ENCODE data around the gene COL28A1.
"Not testable (repeated sequence)": the region's sequence is repeated elsewhere in the genome, so short reads cannot be mapped to it uniquely, and the experiment has no call there.

COL28A1 gene

GRCh38 chr7:7414791-7415603 lies 120.7 kb downstream of the COL28A1 start:
- no peak for DNase-seq (ENCODE audit: low read depth, low spot score)

GRCh38 chr7:7408001-7408770 lies 127.5 kb downstream of the COL28A1 start:
- CTCF ChIA-PET: no interaction called here
- POLR2A ChIA-PET: no interaction called here
- no peak for DNase-seq (ENCODE audit: low read depth, low spot score)
- no peak for TF ChIP-seq CTCF (IDR thresholded peaks at IDR 0.05; ENCODE audit: insufficient read depth, low read length, missing control alignments)
- no peak overlapping the region for H3K4me3 ChIP-seq (ENCODE audit: low read depth, low read length)

More at GRCh38 chr7:7414791-7415603, 120.7 kb downstream of the COL28A1 start:
- H3K4me3 ChIP-seq (ENCODE audit: low read depth, low read length): no peak overlapping the region
- TF ChIP-seq CTCF (IDR thresholded peaks at IDR 0.05; ENCODE audit: insufficient read depth, low read length, missing control alignments): no peak
- CTCF ChIA-PET: interaction anchor here (2.4 to 14.7 kb wide), 2 partner anchors 126 to 311 kb away, joined by 8 to 160 read pairs; no protein-coding TSS in a partner anchor
- POLR2A ChIA-PET: no interaction called here

GRCh38 chr7:7405461-7405860 lies 130.2 kb downstream of the COL28A1 start:
- no peak overlapping the region for H3K4me3 ChIP-seq (ENCODE audit: low read depth, low read length)
- ChIA-PET POLR2A (no interaction called here), CTCF (interaction anchor here (3.1 kb wide), 1 partner anchor 18 kb away, joined by 7 read pairs; no protein-coding TSS in a partner anchor)
- TF ChIP-seq CTCF (IDR thresholded peaks at IDR 0.05; ENCODE audit: insufficient read depth, low read length, missing control alignments): no peak
- DNase-seq (ENCODE audit: low read depth, low spot score): no peak

- no peak for TF ChIP-seq CTCF (IDR thresholded peaks at IDR 0.05; ENCODE audit: insufficient read depth, low read length, missing control alignments)
- POLR2A ChIA-PET: no interaction called here
- H3K4me3 ChIP-seq (ENCODE audit: low read depth, low read length): no peak overlapping the region
- CTCF ChIA-PET: no interaction called here
- no peak for DNase-seq (ENCODE audit: low read depth, low spot score)
These were observed 136.0 kb downstream of the COL28A1 start for GRCh38 chr7:7399707-7400106.

- no peak for TF ChIP-seq CTCF (IDR thresholded peaks at IDR 0.05; ENCODE audit: insufficient read depth, low read length, missing control alignments)
- H3K4me3 ChIP-seq (ENCODE audit: low read depth, low read length): no peak overlapping the region
- POLR2A ChIA-PET: no interaction called here
- no peak for DNase-seq (ENCODE audit: low read depth, low spot score)
- CTCF ChIA-PET: no interaction called here
These were observed 139.9 kb downstream of the COL28A1 start for GRCh38 chr7:7395785-7396184.

- CTCF ChIA-PET; DNase-seq (ENCODE audit: low read depth, low spot score); H3K4me3 ChIP-seq (ENCODE audit: low read depth, low read length); POLR2A ChIA-PET: not testable (repeated sequence)
These were observed 147.5 kb downstream of the COL28A1 start for GRCh38 chr7:7388164-7388563.

All from AG04449 (cell line).